OCI-LY7 (cell line): ENCODE results near the gene NGEF.

Experiments used
- CTCF ChIP-seq: fragments of 200-600 bp; sonication (generic); conservative IDR thresholded peaks from 2 replicates; pipeline ENCODE4 v1.5.1; 2014; ENCODE audit warnings: mild to moderate bottlenecking, antibody characterized with exemption, low read length, moderate library complexity, mixed read lengths
- EZH2phosphoT487 ChIP-seq: fragments of 200-600 bp; sonication (generic); IDR thresholded peaks from 2 replicates; pipeline ENCODE4 v1.6.1; 2018; ENCODE audit warnings: low read depth, borderline replicate concordance, mild to moderate bottlenecking, mixed run types, antibody characterized with exemption, low read length, moderate library complexity, mixed read lengths

- TF ChIP-seq CTCF, result no peak
- no peak for TF ChIP-seq EZH2phosphoT487
Observed at GRCh38 chr2:232894746-232895145, 118.3 kb downstream of the NGEF start.
